HG02623 (cell line): ENCODE data around the gene PLCL1.
A peak's percentile ranks its signal among the peaks of the same experiment; 100 is the strongest.

Source experiments
- ATAC-seq: cut with Tn5 transposase; IDR thresholded peaks from one replicate; pipeline ENCODE4 v1.9.1; 2021; ENCODE audit warnings: moderate library complexity; ENCODE audit not compliant: unreplicated experiment

PLCL1 gene

GRCh38 chr2:197804049-197804757 lies at the start of gene PLCL1:
PLCL1 (plus strand) TSS chr2:197804593.
- ATAC-seq: peak; percentile 100

- ATAC-seq: no peak
Observed at GRCh38 chr2:197759013-197759412, 45.4 kb upstream of the PLCL1 start.

- ATAC-seq: no peak
Observed at GRCh38 chr2:197759625-197760292, 44.6 kb upstream of the PLCL1 start.

- no peak for ATAC-seq
Observed at GRCh38 chr2:197760293-197760657, 44.1 kb upstream of the PLCL1 start.

- no peak for ATAC-seq
Observed at GRCh38 chr2:197777823-197778407, 26.5 kb upstream of the PLCL1 start.

- ATAC-seq: no peak
Observed at GRCh38 chr2:197779261-197779660, 25.1 kb upstream of the PLCL1 start.

- no peak for ATAC-seq
Observed at GRCh38 chr2:197782126-197782525, 22.3 kb upstream of the PLCL1 start.

- ATAC-seq: no peak
Observed at GRCh38 chr2:197784956-197785941, 19.1 kb upstream of the PLCL1 start, which contains the start of gene BOLL. BOLL (minus strand) TSS chr2:197785319; CDS start chr2:197781850, 3,469 bp downstream.

- ATAC-seq: peak; percentile 65
Observed at GRCh38 chr2:197786010-197786877, 18.1 kb upstream of the PLCL1 start.

GRCh38 chr2:197793456-197793855 lies 10.9 kb upstream of the PLCL1 start:
- no peak for ATAC-seq

- no peak for ATAC-seq
Observed at GRCh38 chr2:197795277-197795676, 9.1 kb upstream of the PLCL1 start.

GRCh38 chr2:197798187-197798586 lies 6.2 kb upstream of the PLCL1 start:
- ATAC-seq: no peak

- ATAC-seq: no peak
Observed at GRCh38 chr2:197799068-197799467, 5.3 kb upstream of the PLCL1 start.

GRCh38 chr2:197800091-197800490 lies 4.3 kb upstream of the PLCL1 start:
- ATAC-seq: no peak

GRCh38 chr2:197801033-197801432 lies 3.4 kb upstream of the PLCL1 start:
- ATAC-seq: no peak

- ATAC-seq: peak; percentile 25
Observed at GRCh38 chr2:197803033-197803444, 1.4 kb upstream of the PLCL1 start.

- peak; percentile 12 for ATAC-seq
Observed at GRCh38 chr2:197804758-197805714, 643 bp downstream of the PLCL1 start.

GRCh38 chr2:197805715-197806633 lies 1.6 kb downstream of the PLCL1 start:
- no peak for ATAC-seq
